Liver (tissue), 9 donors: Measurements from ENCODE around the gene CACNA1C. TPM values are rescaled to one million over a fixed set of nuclear protein-coding genes. Genes with fewer than 3 reads are reported as not detected.

Experiments used
- DNase-seq: peaks from one replicate; pipeline ENCODE4 v3.0.0-alpha.2; 2017; ENCODE audit warnings: low spot score
- H3K27ac ChIP-seq, 2 donors: one replicate each; pipeline ENCODE4 v1.7.0; 2013; ENCODE audit warnings: inconsistent platforms in 2 of 2, low read length in 2 of 2, control low read depth in 1 of 2, low read depth in 1 of 2, mild to moderate bottlenecking in 1 of 2
- H3K27me3 ChIP-seq, 4 donors: one replicate each; pipeline versions ENCODE4 v1.6.1 to v1.7.0; 2013; ENCODE audit warnings: low read length in 3 of 4, inconsistent platforms in 1 of 4, mild to moderate bottlenecking in 1 of 4, moderate library complexity in 1 of 4; ENCODE audit not compliant: control insufficient read depth in 4 of 4, insufficient read depth in 4 of 4
- H3K36me3 ChIP-seq, 4 donors: one replicate each; pipeline versions ENCODE4 v1.6.1 to v1.7.0; 2013; ENCODE audit warnings: low read length in 3 of 4, mild to moderate bottlenecking in 3 of 4, low read depth in 1 of 4, moderate library complexity in 1 of 4; ENCODE audit not compliant: control insufficient read depth in 4 of 4, insufficient read depth in 3 of 4
- H3K4me1 ChIP-seq, 4 donors: one replicate each; pipeline versions ENCODE4 v1.6.1 to v1.7.0; 2013; ENCODE audit warnings: low read length in 3 of 4, mild to moderate bottlenecking in 3 of 4, moderate library complexity in 1 of 4; ENCODE audit not compliant: control insufficient read depth in 4 of 4, insufficient read depth in 4 of 4
- H3K4me3 ChIP-seq, 3 donors: one replicate each; pipeline versions ENCODE4 v1.6.1 to v1.7.0; 2013; ENCODE audit warnings: low read length in 3 of 3, control low read depth in 1 of 3, low read depth in 1 of 3, mild to moderate bottlenecking in 1 of 3
- H3K9ac ChIP-seq, 2 donors: one replicate each; pipeline ENCODE4 v1.7.0; 2013; ENCODE audit warnings: low read length in 2 of 2, mild to moderate bottlenecking in 2 of 2, moderate library complexity in 2 of 2, control low read depth in 1 of 2, low read depth in 1 of 2
- H3K9me3 ChIP-seq, 4 donors: one replicate each; pipeline versions ENCODE4 v1.6.1 to v1.7.0; 2013; ENCODE audit warnings: low read length in 3 of 4; ENCODE audit not compliant: control insufficient read depth in 4 of 4
- ATF3 ChIP-seq: IDR thresholded peaks from 2 replicates; pipeline ENCODE4 v1.6.1; 2016; ENCODE audit warnings: antibody characterized with exemption
- CTCF ChIP-seq: fragments of 150-350 bp; IDR thresholded peaks from 2 replicates; pipeline ENCODE4 v1.5.1; 2017; ENCODE audit warnings: improper control_type of control experiment, low read depth, low read length; ENCODE audit not compliant: missing input control
- EGR1 ChIP-seq, 2 donors: IDR thresholded peaks; 2 replicates each; pipeline ENCODE4 v1.6.1; 2016 to 2018; ENCODE audit warnings: antibody characterized with exemption in 2 of 2, low read depth in 2 of 2
- FOXA1 ChIP-seq: IDR thresholded peaks from 2 replicates; pipeline ENCODE4 v1.6.1; 2016; ENCODE audit warnings: antibody characterized with exemption
- FOXA2 ChIP-seq: IDR thresholded peaks from 2 replicates; pipeline ENCODE4 v1.6.1; 2016; ENCODE audit warnings: antibody characterized with exemption
- GABPA ChIP-seq, 2 donors: IDR thresholded peaks in 1 of 2; conservative IDR thresholded peaks in 1 of 2; 2 replicates each; pipeline ENCODE4 v1.6.1; 2016; ENCODE audit warnings: antibody characterized with exemption in 2 of 2, mild to moderate bottlenecking in 1 of 2, moderate library complexity in 1 of 2
- HNF4A ChIP-seq, 2 donors: conservative IDR thresholded peaks; 2 replicates each; pipeline ENCODE4 v1.6.1; 2016; ENCODE audit warnings: antibody characterized with exemption in 2 of 2, mild to moderate bottlenecking in 2 of 2
- HNF4G ChIP-seq: IDR thresholded peaks from 2 replicates; pipeline ENCODE4 v1.6.1; 2016; ENCODE audit warnings: antibody characterized with exemption
- JUND ChIP-seq, 2 donors: IDR thresholded peaks; 2 replicates each; pipeline ENCODE4 v1.6.1; 2016; ENCODE audit warnings: antibody characterized with exemption in 2 of 2
- NR2F2 ChIP-seq: IDR thresholded peaks from 2 replicates; pipeline ENCODE4 v1.6.1; 2016; ENCODE audit warnings: antibody characterized with exemption
- RAD21 ChIP-seq, 2 donors: IDR thresholded peaks; 2 replicates each; pipeline ENCODE4 v1.6.1; 2016; ENCODE audit warnings: antibody characterized with exemption in 2 of 2, mild to moderate bottlenecking in 2 of 2
- REST ChIP-seq: IDR thresholded peaks from 2 replicates; pipeline ENCODE4 v1.6.1; 2016; ENCODE audit warnings: antibody characterized with exemption, mild to moderate bottlenecking
- RXRA ChIP-seq, 2 donors: IDR thresholded peaks; 2 replicates each; pipeline ENCODE4 v1.6.1; 2017 to 2018; ENCODE audit warnings: antibody characterized with exemption in 2 of 2, mild to moderate bottlenecking in 1 of 2
- SP1 ChIP-seq: IDR thresholded peaks from 2 replicates; pipeline ENCODE4 v1.6.1; 2018; ENCODE audit warnings: antibody characterized with exemption, mild to moderate bottlenecking
- TAF1 ChIP-seq: conservative IDR thresholded peaks from 2 replicates; pipeline ENCODE4 v1.6.1; 2016; ENCODE audit warnings: antibody characterized with exemption, mild to moderate bottlenecking
- YY1 ChIP-seq: IDR thresholded peaks from 2 replicates; pipeline ENCODE4 v1.6.1; 2016; ENCODE audit warnings: antibody characterized with exemption, mild to moderate bottlenecking
- WGBS: extraction: QIAGEN DNeasy Blood & Tissue Kit; methylation state at CpG from one replicate; pipeline ENCODE4 v1.1.7; 2013; 5-methylcytosine and 5-hydroxymethylcytosine counted together
- polyA plus RNA-seq, 2 donors: library from polyadenylated mRNA; stranded (reverse) in 1 of 2; unstranded in 1 of 2; fragments of 200-250 nt in 1 of 2; fragments of >200 nt in 1 of 2; fragmentation: Nextera tagmentation in 1 of 2; extraction: Ambion mirVana in 1 of 2; gene quantifications; one replicate each; pipeline versions ENCODE4 v1.2.1 to v1.2.3, GENCODE V29; 2013 to 2015
- total RNA-seq, 2 donors: library from RNA; depleted of rRNA; stranded (reverse); fragments of >200 nt; gene quantifications; one replicate each; pipeline ENCODE4 v1.2.3, GENCODE V29; 2014
- TF ChIP-seq, protein P1 (sequence below): IDR thresholded peaks from 2 replicates; pipeline ENCODE4 v1.6.1; 2016; ENCODE audit warnings: antibody characterized with exemption
- TF ChIP-seq, protein P2 (sequence below): IDR thresholded peaks from 2 replicates; pipeline ENCODE4 v1.6.1; 2016; ENCODE audit warnings: antibody characterized with exemption
- donor health status: healthy.
- donor health status: healthy.
- donor health status: healthy.
- donor health status: healthy.
- donor health status: healthy.

The CACNA1C gene
- total and polyA plus RNA-seq, 4 donors, result 0.23 to 1.9 (median 0.41) TPM

- Histone ChIP-seq H3K27ac (no peak overlapping the region), H3K9me3 (no peaks in the 10 kb centered on the region), H3K4me1 (no peaks in the 10 kb centered on the region), H3K4me3 (no peak overlapping the region), H3K9ac (no peak overlapping the region), H3K27me3 (no peaks in the 10 kb centered on the region), H3K36me3 (no peaks in the 10 kb centered on the region)
- no peak for DNase-seq
- TF ChIP-seq, protein P1, sequence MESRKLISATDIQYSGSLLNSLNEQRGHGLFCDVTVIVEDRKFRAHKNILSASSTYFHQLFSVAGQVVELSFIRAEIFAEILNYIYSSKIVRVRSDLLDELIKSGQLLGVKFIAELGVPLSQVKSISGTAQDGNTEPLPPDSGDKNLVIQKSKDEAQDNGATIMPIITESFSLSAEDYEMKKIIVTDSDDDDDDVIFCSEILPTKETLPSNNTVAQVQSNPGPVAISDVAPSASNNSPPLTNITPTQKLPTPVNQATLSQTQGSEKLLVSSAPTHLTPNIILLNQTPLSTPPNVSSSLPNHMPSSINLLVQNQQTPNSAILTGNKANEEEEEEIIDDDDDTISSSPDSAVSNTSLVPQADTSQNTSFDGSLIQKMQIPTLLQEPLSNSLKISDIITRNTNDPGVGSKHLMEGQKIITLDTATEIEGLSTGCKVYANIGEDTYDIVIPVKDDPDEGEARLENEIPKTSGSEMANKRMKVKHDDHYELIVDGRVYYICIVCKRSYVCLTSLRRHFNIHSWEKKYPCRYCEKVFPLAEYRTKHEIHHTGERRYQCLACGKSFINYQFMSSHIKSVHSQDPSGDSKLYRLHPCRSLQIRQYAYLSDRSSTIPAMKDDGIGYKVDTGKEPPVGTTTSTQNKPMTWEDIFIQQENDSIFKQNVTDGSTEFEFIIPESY, result no peak
- 84% methylated on average over 4 of the region's 4 CpGs for WGBS
These were observed 46.8 kb downstream of the CACNA1C start for GRCh38 chr12:2099595-2099994.

DNA sequence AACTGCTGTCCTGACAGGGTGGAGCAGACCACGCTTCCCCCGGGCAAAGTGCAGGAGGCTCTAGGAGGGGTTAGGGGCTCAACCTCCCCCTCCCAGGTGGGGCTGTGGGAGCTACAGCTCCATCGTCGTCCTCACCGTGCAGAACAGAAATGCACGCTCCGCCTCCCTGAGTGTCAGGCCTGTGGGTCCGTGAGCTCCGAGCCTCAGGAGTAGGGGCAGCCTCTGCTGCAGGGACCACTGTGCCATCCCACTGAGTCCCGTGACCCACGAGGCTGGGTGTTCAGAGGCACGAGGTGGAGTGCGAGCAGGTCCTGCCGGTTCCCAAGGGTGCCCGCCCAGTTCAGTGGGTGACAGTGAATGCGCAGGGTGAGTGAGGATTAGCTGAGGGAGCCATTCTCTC lies 48.6 kb downstream of the CACNA1C start:
- Histone ChIP-seq H3K27me3 (no peaks in the 10 kb centered on the region), H3K9ac (no peak overlapping the region), H3K4me1 (no peaks in the 10 kb centered on the region), H3K9me3 (no peaks in the 10 kb centered on the region), H3K27ac (no peak overlapping the region), H3K36me3 (no peaks in the 10 kb centered on the region), H3K4me3 (no peak overlapping the region)
- DNase-seq, result no peak
- TF ChIP-seq CTCF (no peak), FOXA2 (no peak), HNF4A (conservative IDR thresholded peaks at IDR 0.05) (no peak), ATF3 (no peak), EGR1 (IDR thresholded peaks at IDR 0.05; ENCODE audit: low read depth in 2 of 2) (no peak), REST (no peak), FOXA1 (no peak), YY1 (no peak), RAD21 (IDR thresholded peaks at IDR 0.05) (no peak), SP1 (no peak), RXRA (IDR thresholded peaks at IDR 0.05) (no peak), HNF4G (no peak), NR2F2 (no peak), GABPA (IDR thresholded peaks at IDR 0.05 in 1 of 2, conservative IDR thresholded peaks at IDR 0.05 in 1 of 2) (no peak), JUND (IDR thresholded peaks at IDR 0.05) (no peak), TAF1 (no peak)
- TF ChIP-seq, protein P2, sequence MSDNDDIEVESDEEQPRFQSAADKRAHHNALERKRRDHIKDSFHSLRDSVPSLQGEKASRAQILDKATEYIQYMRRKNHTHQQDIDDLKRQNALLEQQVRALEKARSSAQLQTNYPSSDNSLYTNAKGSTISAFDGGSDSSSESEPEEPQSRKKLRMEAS, result no peak
- TF ChIP-seq, protein P1, result no peak
- WGBS, result 70% methylated on average over 16 of the region's 16 CpGs
